Mucosa of descending colon (tissue), 3 donors: ENCODE results near the gene ADAMTS17. TPM values are rescaled to one million over a fixed set of nuclear protein-coding genes. Genes with fewer than 3 reads are reported as not detected.

Experiments used
- ATAC-seq: fragments of 200-7000 bp; cut with Tn5 transposase; one replicate; pipeline ENCODE4 v1.9.1; 2020; ENCODE audit warnings: mild to moderate bottlenecking, moderate library complexity
- DNase-seq, 3 donors: peaks; one replicate each; pipeline ENCODE4 v3.0.0-alpha.2; 2020
- H3K36me3 ChIP-seq: fragments of 200-600 bp; one replicate; pipeline ENCODE4 v1.8.0; 2021; ENCODE audit warnings: low read depth, mild to moderate bottlenecking
- H3K4me1 ChIP-seq: fragments of 200-600 bp; one replicate; pipeline ENCODE4 v1.8.0; 2021; ENCODE audit warnings: low read depth, mild to moderate bottlenecking
- H3K4me3 ChIP-seq: fragments of 200-600 bp; one replicate; pipeline ENCODE4 v1.8.0; 2021; ENCODE audit warnings: mild to moderate bottlenecking
- H3K9me3 ChIP-seq: fragments of 200-600 bp; one replicate; pipeline ENCODE4 v1.8.0; 2021; ENCODE audit warnings: mild to moderate bottlenecking
- CTCF ChIP-seq: fragments of 200-600 bp; IDR thresholded peaks from one replicate; pipeline ENCODE4 v1.8.0; 2022; ENCODE audit warnings: antibody characterized with exemption, mild to moderate bottlenecking
- intact Hi-C, 2 donors: fragments of 100-400 bp; cut with DNase I in 1 of 2; cut with micrococcal nuclease in 1 of 2; formaldehyde crosslinking; loops; one replicate each; pipeline versions ENCODE4 v1.11.0 to v1.11.1; 2022; cut with DNase I, micrococcal nuclease
- total RNA-seq, 3 donors: library from RNA; stranded (reverse); fragmentation: NEBNext Ultra II Directional in 2 of 3; extraction: Animal tissue kit (Norgen Biotek cat#: 25700) in 2 of 3; gene quantifications; one replicate each; pipeline versions ENCODE4 v1.2.1 to v1.2.4, GENCODE V29; 2021 to 2023
- donor health status: DM: no; HTN: no; CAD: no; lungs with moderate emphysema.
- donor health status: DM: no; HTN: no; CAD: no.
- donor health status: DM: no; HTN: yes; CAD: no.

The ADAMTS17 gene
- total RNA-seq, 3 donors from 2014 or later: 5.2 to 13.8 (median 6.3) TPM

GRCh38 chr15:100022806-100023205, 319.0 kb downstream of the ADAMTS17 start:
- DNase-seq (no peak), ATAC-seq (no peak)
- intact Hi-C loops: no loop called here
- Histone ChIP-seq H3K9me3 (peaks cover 2% of the 10 kb centered on the region), H3K4me1 (no peaks in the 10 kb centered on the region), H3K36me3 (no peaks in the 10 kb centered on the region), H3K4me3 (no peak overlapping the region)
- TF ChIP-seq CTCF: no peak

GRCh38 chr15:100022391-100022790, 319.4 kb downstream of the ADAMTS17 start:
- no peak overlapping the region for H3K4me3 ChIP-seq
- no peak for TF ChIP-seq CTCF
- intact Hi-C loops: no loop called here
- no peaks in the 10 kb centered on the region for H3K9me3 ChIP-seq
- no peaks in the 10 kb centered on the region for H3K36me3 ChIP-seq
- H3K4me1 ChIP-seq: no peaks in the 10 kb centered on the region
- ATAC-seq (no peak), DNase-seq (no peak)

- H3K4me1 ChIP-seq: no peaks in the 10 kb centered on the region
- DNase-seq (no peak), ATAC-seq (no peak)
Observed at GRCh38 chr15:100021653-100022052, 320.1 kb downstream of the ADAMTS17 start.

GRCh38 chr15:100020614-100021013, 321.2 kb downstream of the ADAMTS17 start:
- ATAC-seq (no peak), DNase-seq (no peak)
- no peak for TF ChIP-seq CTCF
- intact Hi-C loops: no loop called here
- Histone ChIP-seq H3K4me1 (no peaks in the 10 kb centered on the region), H3K36me3 (no peaks in the 10 kb centered on the region), H3K4me3 (no peak overlapping the region), H3K9me3 (no peaks in the 10 kb centered on the region)

More at GRCh38 chr15:100021653-100022052, 320.1 kb downstream of the ADAMTS17 start:
- no peak for TF ChIP-seq CTCF
- Histone ChIP-seq H3K4me3 (no peak overlapping the region), H3K9me3 (no peaks in the 10 kb centered on the region), H3K36me3 (no peaks in the 10 kb centered on the region)
- intact Hi-C loops: no loop called here

- H3K9me3 ChIP-seq: no peaks in the 10 kb centered on the region
- H3K4me1 ChIP-seq: no peaks in the 10 kb centered on the region
- no peaks in the 10 kb centered on the region for H3K36me3 ChIP-seq
- intact Hi-C loops: no loop called here
- no peak for TF ChIP-seq CTCF
- ATAC-seq (no peak), DNase-seq (no peak)
- no peak overlapping the region for H3K4me3 ChIP-seq
Observed at GRCh38 chr15:100020189-100020588, 321.6 kb downstream of the ADAMTS17 start.

GRCh38 chr15:100019601-100020000, 322.2 kb downstream of the ADAMTS17 start:
- H3K4me3 ChIP-seq: no peak overlapping the region
- TF ChIP-seq CTCF: no peak
- no peaks in the 10 kb centered on the region for H3K4me1 ChIP-seq
- no peaks in the 10 kb centered on the region for H3K36me3 ChIP-seq
- H3K9me3 ChIP-seq: no peaks in the 10 kb centered on the region
- DNase-seq (no peak), ATAC-seq (no peak)
- intact Hi-C loops: no loop called here
